Mucosa of descending colon (tissue), 3 donors: ENCODE results near the gene ST3GAL6. TPM values are rescaled to one million over a fixed set of nuclear protein-coding genes. Genes with fewer than 3 reads are reported as not detected.

Experiments
- ATAC-seq: fragments of 200-7000 bp; cut with Tn5 transposase; one replicate; pipeline ENCODE4 v1.9.1; 2020; ENCODE audit warnings: mild to moderate bottlenecking, moderate library complexity
- DNase-seq, 3 donors: peaks; one replicate each; pipeline ENCODE4 v3.0.0-alpha.2; 2020
- H3K36me3 ChIP-seq: fragments of 200-600 bp; one replicate; pipeline ENCODE4 v1.8.0; 2021; ENCODE audit warnings: low read depth, mild to moderate bottlenecking
- H3K4me1 ChIP-seq: fragments of 200-600 bp; one replicate; pipeline ENCODE4 v1.8.0; 2021; ENCODE audit warnings: low read depth, mild to moderate bottlenecking
- H3K4me3 ChIP-seq: fragments of 200-600 bp; one replicate; pipeline ENCODE4 v1.8.0; 2021; ENCODE audit warnings: mild to moderate bottlenecking
- H3K9me3 ChIP-seq: fragments of 200-600 bp; one replicate; pipeline ENCODE4 v1.8.0; 2021; ENCODE audit warnings: mild to moderate bottlenecking
- CTCF ChIP-seq: fragments of 200-600 bp; IDR thresholded peaks from one replicate; pipeline ENCODE4 v1.8.0; 2022; ENCODE audit warnings: antibody characterized with exemption, mild to moderate bottlenecking
- intact Hi-C, 2 donors: fragments of 100-400 bp; cut with DNase I in 1 of 2; cut with micrococcal nuclease in 1 of 2; formaldehyde crosslinking; loops; one replicate each; pipeline versions ENCODE4 v1.11.0 to v1.11.1; 2022; cut with DNase I, micrococcal nuclease
- total RNA-seq, 3 donors: library from RNA; stranded (reverse); fragmentation: NEBNext Ultra II Directional in 2 of 3; extraction: Animal tissue kit (Norgen Biotek cat#: 25700) in 2 of 3; gene quantifications; one replicate each; pipeline versions ENCODE4 v1.2.1 to v1.2.4, GENCODE V29; 2021 to 2023
- donor health status: DM: no; HTN: no; CAD: no; lungs with moderate emphysema.
- donor health status: DM: no; HTN: no; CAD: no.
- donor health status: DM: no; HTN: yes; CAD: no.

Gene ST3GAL6
- total RNA-seq, 3 donors from 2014 or later, result 1.4 to 10.9 (median 2.3) TPM

- no peak overlapping the region for H3K4me3 ChIP-seq
- H3K36me3 ChIP-seq, result no peaks in the 10 kb centered on the region
- DNase-seq (no peak), ATAC-seq (no peak)
- intact Hi-C loops, result no loop called here
- TF ChIP-seq CTCF, result no peak
- H3K9me3 ChIP-seq, result no peaks in the 10 kb centered on the region
- no peaks in the 10 kb centered on the region for H3K4me1 ChIP-seq
Measured at GRCh38 chr3:98806521-98806920, 43.4 kb downstream of the ST3GAL6 start.

GRCh38 chr3:98807011-98807410 is 43.9 kb downstream of the ST3GAL6 start:
- no peaks in the 10 kb centered on the region for H3K36me3 ChIP-seq
- no peaks in the 10 kb centered on the region for H3K9me3 ChIP-seq
- H3K4me3 ChIP-seq, result no peak overlapping the region
- TF ChIP-seq CTCF, result no peak
- ATAC-seq, result no peak
- no peak for DNase-seq
- no peaks in the 10 kb centered on the region for H3K4me1 ChIP-seq
- intact Hi-C loops, result no loop called here

- intact Hi-C loops, result no loop called here
- Histone ChIP-seq H3K4me3 (no peak overlapping the region), H3K4me1 (no peaks in the 10 kb centered on the region), H3K36me3 (no peaks in the 10 kb centered on the region), H3K9me3 (no peaks in the 10 kb centered on the region)
- no peak for TF ChIP-seq CTCF
- DNase-seq (no peak), ATAC-seq (no peak)
Measured at GRCh38 chr3:98807561-98807960, 44.4 kb downstream of the ST3GAL6 start.

GRCh38 chr3:98808071-98808470 is 44.9 kb downstream of the ST3GAL6 start:
- H3K4me1 ChIP-seq, result no peaks in the 10 kb centered on the region
- no peaks in the 10 kb centered on the region for H3K9me3 ChIP-seq
- no peak for TF ChIP-seq CTCF
- no peaks in the 10 kb centered on the region for H3K36me3 ChIP-seq
- intact Hi-C loops, result no loop called here
- DNase-seq, result no peak
- ATAC-seq, result no peak
- H3K4me3 ChIP-seq, result no peak overlapping the region

- H3K4me3 ChIP-seq, result no peak overlapping the region
- no peaks in the 10 kb centered on the region for H3K4me1 ChIP-seq
- ATAC-seq (no peak), DNase-seq (no peak)
- no peaks in the 10 kb centered on the region for H3K36me3 ChIP-seq
- no peak for TF ChIP-seq CTCF
- no peaks in the 10 kb centered on the region for H3K9me3 ChIP-seq
- intact Hi-C loops, result no loop called here
Measured at GRCh38 chr3:98809557-98809956, 46.4 kb downstream of the ST3GAL6 start.

- H3K4me3 ChIP-seq, result no peak overlapping the region
- TF ChIP-seq CTCF, result no peak
- H3K4me1 ChIP-seq, result no peaks in the 10 kb centered on the region
- intact Hi-C loops, result loop anchor here (5.0 kb wide), 1 partner anchor 209 kb away; no protein-coding TSS in a partner anchor
- ATAC-seq (no peak), DNase-seq (no peak)
- H3K9me3 ChIP-seq, result no peaks in the 10 kb centered on the region
- H3K36me3 ChIP-seq, result peaks cover 3% of the 10 kb centered on the region
Measured at GRCh38 chr3:98811048-98811447, 47.9 kb downstream of the ST3GAL6 start.
